ENCODE results near the gene MAPK8IP3. TPM values are rescaled to one million over a fixed set of nuclear protein-coding genes. Genes with fewer than 3 reads are reported as not detected.

The MAPK8IP3 gene, protein sequence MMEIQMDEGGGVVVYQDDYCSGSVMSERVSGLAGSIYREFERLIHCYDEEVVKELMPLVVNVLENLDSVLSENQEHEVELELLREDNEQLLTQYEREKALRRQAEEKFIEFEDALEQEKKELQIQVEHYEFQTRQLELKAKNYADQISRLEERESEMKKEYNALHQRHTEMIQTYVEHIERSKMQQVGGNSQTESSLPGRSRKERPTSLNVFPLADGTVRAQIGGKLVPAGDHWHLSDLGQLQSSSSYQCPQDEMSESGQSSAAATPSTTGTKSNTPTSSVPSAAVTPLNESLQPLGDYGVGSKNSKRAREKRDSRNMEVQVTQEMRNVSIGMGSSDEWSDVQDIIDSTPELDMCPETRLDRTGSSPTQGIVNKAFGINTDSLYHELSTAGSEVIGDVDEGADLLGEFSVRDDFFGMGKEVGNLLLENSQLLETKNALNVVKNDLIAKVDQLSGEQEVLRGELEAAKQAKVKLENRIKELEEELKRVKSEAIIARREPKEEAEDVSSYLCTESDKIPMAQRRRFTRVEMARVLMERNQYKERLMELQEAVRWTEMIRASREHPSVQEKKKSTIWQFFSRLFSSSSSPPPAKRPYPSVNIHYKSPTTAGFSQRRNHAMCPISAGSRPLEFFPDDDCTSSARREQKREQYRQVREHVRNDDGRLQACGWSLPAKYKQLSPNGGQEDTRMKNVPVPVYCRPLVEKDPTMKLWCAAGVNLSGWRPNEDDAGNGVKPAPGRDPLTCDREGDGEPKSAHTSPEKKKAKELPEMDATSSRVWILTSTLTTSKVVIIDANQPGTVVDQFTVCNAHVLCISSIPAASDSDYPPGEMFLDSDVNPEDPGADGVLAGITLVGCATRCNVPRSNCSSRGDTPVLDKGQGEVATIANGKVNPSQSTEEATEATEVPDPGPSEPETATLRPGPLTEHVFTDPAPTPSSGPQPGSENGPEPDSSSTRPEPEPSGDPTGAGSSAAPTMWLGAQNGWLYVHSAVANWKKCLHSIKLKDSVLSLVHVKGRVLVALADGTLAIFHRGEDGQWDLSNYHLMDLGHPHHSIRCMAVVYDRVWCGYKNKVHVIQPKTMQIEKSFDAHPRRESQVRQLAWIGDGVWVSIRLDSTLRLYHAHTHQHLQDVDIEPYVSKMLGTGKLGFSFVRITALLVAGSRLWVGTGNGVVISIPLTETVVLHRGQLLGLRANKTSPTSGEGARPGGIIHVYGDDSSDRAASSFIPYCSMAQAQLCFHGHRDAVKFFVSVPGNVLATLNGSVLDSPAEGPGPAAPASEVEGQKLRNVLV (N-terminal part only)
- total RNA-seq: 66.5 and 67.5 TPM in 2 replicates

DNA sequence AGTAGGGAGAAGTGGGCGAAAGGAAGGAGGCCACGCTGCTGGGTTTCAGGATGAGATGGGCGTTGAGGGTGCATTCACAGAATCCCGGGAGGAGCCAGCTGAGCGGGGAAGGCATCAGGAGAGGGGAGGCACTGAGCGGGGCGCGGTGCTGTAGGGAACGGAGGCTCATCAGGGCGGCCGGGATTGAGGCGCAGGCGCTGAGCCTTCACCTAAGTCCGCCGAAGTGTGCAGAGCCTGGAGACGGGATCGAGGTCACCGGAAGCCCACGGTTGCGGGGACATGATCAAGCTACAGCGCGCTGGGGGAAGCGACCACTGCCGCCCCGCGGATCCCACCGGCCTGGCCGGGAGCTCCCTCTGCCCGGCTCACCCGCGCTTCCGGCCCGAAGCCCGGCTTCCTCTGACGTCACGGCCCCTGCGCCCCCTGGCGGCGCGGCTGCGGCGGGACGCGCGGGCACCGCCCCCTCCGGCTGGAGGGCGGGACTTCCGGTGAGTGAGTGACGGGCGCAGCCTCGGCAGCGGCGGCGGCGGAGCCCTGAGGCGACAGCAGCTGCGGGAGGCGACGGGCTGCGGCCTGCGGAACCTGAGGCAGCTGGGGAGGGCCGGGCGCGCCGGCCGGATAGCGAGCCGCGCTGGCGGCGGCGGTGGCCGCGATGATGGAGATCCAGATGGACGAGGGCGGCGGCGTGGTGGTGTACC, at the start of gene MAPK8IP3:
Gene MAPK8IP3, plus strand, starts transcription at position 508 of the 698 bp plus-strand sequence. Its CDS starts 145 bp downstream, at position 653.

GRCh38 chr16:1677942-1678499, 28.0 kb upstream of the MAPK8IP3 start, which contains the start of gene JPT2:
Gene JPT2 (plus strand): TSS chr16:1678279. CDS start chr16:1678313, 34 bp downstream.

DNA sequence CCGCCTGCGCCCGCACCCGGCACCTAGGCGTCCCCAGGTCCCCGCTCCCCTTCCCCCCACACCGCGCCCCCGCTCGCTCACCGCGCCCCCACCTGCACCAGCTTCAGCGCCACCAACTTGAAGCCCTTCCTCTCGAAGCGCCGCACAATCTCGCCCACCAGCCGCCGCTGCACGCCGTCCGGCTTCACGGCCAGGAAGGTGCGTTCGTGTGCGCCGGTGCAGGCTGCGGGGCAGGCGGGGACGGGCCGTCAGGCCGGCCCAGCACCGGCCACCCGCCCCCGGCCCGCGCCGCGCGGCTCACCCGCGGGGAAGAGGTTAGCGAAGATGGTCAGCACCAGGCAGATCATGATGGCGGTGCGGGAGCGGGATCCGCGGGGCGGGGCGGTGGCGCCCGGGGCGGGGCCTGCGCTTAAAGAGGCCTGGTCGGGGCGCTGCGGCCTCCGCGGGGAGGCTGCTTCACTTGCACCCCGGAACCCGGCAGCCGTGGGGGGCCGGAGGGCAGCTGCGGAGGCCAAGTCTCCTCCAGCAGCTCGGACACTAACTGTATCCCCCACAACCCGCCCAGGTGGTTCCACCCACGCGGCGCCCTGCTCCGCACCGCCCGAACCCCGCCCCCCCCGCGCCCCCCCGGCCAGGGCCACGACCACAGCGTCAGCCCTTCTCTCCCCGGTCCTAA, 65.3 kb downstream of the MAPK8IP3 start, which contains the start of gene NME3:
Gene NME3, minus strand, starts transcription at position 356 of the 676 bp plus-strand sequence. Its CDS starts 9 bp downstream, at position 347.

DNA sequence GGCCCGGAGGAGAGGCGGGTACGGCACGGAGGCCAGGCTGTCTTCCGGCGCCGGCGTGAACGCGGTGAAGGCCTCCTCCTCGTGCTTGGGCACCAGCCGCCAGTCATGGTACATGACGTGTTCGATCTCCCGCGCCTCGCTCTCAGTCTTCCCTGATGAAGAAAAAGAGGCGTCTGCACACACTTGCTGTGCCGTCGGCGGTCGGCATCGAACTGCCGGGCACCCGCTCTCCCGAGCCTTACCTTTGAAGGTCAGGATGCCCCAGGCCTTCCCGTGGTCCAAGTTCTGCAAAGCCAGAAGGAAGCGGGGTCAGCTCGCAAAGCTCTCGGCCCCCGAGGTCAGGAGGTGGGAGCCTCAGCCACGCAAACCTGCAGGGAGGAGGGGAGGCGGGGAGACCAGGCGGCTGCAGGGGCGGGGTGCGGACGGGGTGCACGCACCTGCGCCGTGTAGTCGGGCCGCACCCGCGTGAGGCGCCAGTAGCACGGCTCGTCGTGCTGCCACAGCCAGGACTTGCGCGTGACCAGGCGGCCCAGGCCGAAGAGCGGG, 66.4 kb downstream of the MAPK8IP3 start, which contains the start of gene EME2:
Gene EME2, plus strand, starts transcription at position 449 of the 546 bp plus-strand sequence. CDS start 418 bp downstream, outside the sequence.

DNA sequence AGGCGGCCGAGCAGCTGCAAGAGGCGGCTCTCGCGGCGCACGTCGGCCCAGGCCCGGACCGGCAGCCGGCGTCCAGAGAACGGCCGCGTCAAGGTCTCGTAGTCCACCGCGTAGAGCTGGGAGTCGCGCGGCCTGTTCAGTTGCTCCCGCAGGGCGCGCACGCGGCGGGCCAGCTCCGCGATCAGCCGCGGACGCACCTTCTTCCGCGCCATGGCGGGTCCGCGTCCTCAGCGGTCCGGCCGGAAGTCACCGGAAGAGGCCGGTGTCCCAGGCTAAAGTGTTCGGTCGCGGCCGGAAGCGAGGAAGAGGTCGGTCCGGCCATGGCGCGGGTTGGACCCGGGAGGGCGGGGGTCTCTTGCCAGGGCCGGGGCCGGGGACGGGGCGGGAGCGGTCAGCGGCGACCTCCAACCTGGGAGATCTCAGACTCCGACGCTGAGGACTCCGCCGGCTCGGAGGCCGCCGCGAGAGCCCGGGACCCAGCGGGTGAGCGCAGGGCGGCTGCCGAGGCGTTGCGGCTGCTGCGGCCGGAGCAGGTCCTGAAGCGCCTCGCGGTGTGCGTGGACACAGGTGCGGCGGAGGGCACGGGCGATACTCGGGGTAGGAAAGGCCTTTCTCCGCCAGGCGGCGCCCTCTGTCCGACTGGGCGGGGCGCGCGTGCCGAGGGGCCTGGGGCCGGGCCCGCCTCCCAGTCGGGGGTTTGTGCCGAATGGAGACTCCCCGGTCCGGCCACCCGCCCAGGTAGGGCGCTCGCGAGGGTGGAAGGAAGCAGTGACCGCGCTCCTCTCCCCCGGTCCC, 67.1 kb downstream of the MAPK8IP3 start, which contains the start of gene MRPS34:
Gene MRPS34, minus strand, starts transcription at position 227 of the 795 bp plus-strand sequence. Its CDS starts 15 bp downstream, at position 212.

DNA sequence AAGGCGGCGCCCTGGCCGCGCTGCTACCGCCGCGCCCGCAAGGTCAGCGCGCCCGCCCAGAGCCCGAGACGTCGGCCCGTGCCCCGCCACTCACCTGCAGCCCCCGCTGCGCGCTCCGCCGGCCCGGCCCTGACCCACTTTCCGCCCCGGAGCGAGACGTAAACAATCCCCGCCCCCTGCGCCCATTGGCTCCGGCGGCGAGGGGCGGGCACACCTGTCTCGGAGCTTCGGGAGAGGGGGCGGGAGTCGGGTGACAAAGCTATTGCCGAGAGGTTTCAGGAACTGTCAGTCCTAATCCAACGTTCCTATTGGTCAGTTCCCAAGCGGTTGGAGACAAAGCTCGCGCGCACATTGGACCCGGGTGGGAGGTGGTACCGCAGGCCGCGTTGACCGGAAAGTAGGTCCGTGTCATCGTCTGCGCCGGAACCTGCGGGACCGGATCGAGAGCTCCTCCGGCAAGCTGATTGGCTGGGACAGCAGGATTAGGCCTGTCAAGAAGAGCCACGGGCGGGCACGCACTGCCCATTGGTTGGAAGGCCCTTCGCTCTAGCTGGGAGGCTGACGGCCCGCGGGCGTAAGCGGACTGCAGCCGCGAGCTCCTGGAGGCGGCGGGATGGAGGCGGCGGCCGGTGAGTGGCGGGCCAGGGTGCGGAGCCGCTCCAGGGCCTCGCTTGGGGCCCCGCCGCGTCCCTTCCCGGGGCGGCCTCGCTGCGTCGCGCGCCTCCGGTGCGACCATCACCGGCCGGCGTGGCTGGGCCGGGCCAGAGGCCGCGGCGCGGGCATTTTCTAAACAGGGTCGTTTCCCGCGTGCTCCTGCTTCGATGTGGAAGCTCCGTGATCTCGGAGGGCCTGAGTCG, 76.6 kb downstream of the MAPK8IP3 start, which contains the start of the genes NUBP2 and SPSB3:
Gene NUBP2, plus strand, starts transcription at position 553 of the 857 bp plus-strand sequence. Its CDS starts 61 bp downstream, at position 614.
Gene SPSB3, minus strand, starts transcription at position 164 of the 857 bp plus-strand sequence. CDS start 1,088 bp downstream, outside the sequence.

GRCh38 chr16:1793578-1794220, 87.7 kb downstream of the MAPK8IP3 start, which contains the start of gene IGFALS:
Gene IGFALS (minus strand): TSS chr16:1793705. CDS start chr16:1793652, 53 bp downstream.

Small RNA genes lying within 50 kb of the gene (small RNA-seq; reads per million reads assigned to genes)
- not detected for gene MIR3177

Other genes starting within 250 kb of the MAPK8IP3 start
- gene CLCN7, start 231.2 kb upstream of the MAPK8IP3 start, total RNA-seq: 73.5 and 81.5 TPM in 2 replicates
- 0.12 and 0.16 TPM in 2 replicates for gene PTX4, start 217.3 kb upstream of the MAPK8IP3 start, total RNA-seq
- gene TELO2, start 212.8 kb upstream of the MAPK8IP3 start, total RNA-seq: 13.4 and 14.1 TPM in 2 replicates
- gene TMEM204, start 172.5 kb upstream of the MAPK8IP3 start, total RNA-seq: 20.3 and 32.8 TPM in 2 replicates
- 39.8 and 44.9 TPM in 2 replicates for gene IFT140, start 94.1 kb upstream of the MAPK8IP3 start, total RNA-seq
- 13.2 and 17.2 TPM in 2 replicates for gene CRAMP1, start 93.8 kb upstream of the MAPK8IP3 start, total RNA-seq
- gene JPT2, start 27.9 kb upstream of the MAPK8IP3 start, total RNA-seq: 23.2 and 24.9 TPM in 2 replicates
- gene NME3, start 65.3 kb downstream of the MAPK8IP3 start, total RNA-seq: 35.1 and 37.2 TPM in 2 replicates
- gene EME2, start 66.6 kb downstream of the MAPK8IP3 start, total RNA-seq: 15.7 and 15.9 TPM in 2 replicates
- 36.1 and 37.0 TPM in 2 replicates for gene MRPS34, start 66.9 kb downstream of the MAPK8IP3 start, total RNA-seq
- gene SPSB3, start 76.4 kb downstream of the MAPK8IP3 start, total RNA-seq: 28.1 and 30.4 TPM in 2 replicates
- 50.3 and 67.8 TPM in 2 replicates for gene NUBP2, start 76.8 kb downstream of the MAPK8IP3 start, total RNA-seq
- 0.16 and 0.24 TPM in 2 replicates for gene IGFALS, start 87.5 kb downstream of the MAPK8IP3 start, total RNA-seq
- 12.8 and 17.2 TPM in 2 replicates for gene HAGH, start 120.6 kb downstream of the MAPK8IP3 start, total RNA-seq
- gene FAHD1, start 121.0 kb downstream of the MAPK8IP3 start, total RNA-seq: 34.7 and 37.8 TPM in 2 replicates
- gene MEIOB, start 166.0 kb downstream of the MAPK8IP3 start, total RNA-seq: 0.61 and 1.1 TPM in 2 replicates
- gene HS3ST6, start 212.2 kb downstream of the MAPK8IP3 start, total RNA-seq: 0.16 TPM in 1 of 2 replicates, not detected in the other
- gene MSRB1, start 237.0 kb downstream of the MAPK8IP3 start, total RNA-seq: 15.3 and 24.9 TPM in 2 replicates
- not detected in 2 replicates for gene RPL3L, start 248.5 kb downstream of the MAPK8IP3 start, total RNA-seq